HuH-7.5 (cell line): ENCODE data around the gene MCRIP1.

ENCODE experiments used
- DNase-seq: peaks from one replicate; pipeline ENCODE4 v3.0.0; 2011; ENCODE audit warnings: low spot score

The MCRIP1 gene

DNA sequence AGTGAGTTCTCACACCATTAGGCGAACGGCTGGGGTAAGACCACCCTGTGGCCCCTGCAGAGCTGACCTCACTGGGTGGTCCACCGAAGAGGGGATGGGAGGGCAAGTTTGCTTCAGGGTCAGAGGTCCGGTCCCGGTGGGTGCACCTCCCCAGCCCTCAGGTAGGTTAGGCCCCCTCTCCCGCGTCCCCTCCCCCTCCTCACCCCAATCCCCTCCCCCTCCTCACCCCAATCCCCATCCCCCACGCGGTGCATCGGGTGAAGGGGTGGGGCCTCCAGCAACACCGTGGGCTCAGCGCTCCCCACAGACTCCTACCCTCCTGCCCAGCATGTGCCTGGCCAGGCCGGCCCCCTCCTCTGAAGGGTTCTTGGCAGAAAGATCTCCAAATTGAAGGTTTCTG, 13.4 kb downstream of the MCRIP1 start:
- no peak for DNase-seq

DNA sequence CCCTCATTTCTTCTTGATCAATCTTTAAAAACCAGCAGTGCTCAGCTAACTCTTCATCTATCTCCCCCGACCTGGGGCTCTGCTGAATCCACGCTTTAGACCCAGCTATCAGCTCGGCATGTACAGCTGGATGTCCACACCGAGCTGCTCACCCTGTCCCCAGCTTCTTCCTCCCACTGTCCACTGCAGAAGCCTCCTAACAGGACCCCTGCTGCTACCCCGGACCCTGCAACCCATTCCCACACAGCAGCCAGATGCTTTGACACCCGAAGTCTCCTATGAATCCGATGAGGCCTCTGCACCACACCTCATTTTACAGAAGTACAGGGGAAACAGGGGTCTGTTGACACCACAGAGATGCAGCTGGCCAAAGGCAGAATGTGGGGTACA, 15.3 kb downstream of the MCRIP1 start:
- DNase-seq, result no peak

GRCh38 chr17:81815646-81815986, 17.5 kb downstream of the MCRIP1 start:
- DNase-seq, result no peak

DNA sequence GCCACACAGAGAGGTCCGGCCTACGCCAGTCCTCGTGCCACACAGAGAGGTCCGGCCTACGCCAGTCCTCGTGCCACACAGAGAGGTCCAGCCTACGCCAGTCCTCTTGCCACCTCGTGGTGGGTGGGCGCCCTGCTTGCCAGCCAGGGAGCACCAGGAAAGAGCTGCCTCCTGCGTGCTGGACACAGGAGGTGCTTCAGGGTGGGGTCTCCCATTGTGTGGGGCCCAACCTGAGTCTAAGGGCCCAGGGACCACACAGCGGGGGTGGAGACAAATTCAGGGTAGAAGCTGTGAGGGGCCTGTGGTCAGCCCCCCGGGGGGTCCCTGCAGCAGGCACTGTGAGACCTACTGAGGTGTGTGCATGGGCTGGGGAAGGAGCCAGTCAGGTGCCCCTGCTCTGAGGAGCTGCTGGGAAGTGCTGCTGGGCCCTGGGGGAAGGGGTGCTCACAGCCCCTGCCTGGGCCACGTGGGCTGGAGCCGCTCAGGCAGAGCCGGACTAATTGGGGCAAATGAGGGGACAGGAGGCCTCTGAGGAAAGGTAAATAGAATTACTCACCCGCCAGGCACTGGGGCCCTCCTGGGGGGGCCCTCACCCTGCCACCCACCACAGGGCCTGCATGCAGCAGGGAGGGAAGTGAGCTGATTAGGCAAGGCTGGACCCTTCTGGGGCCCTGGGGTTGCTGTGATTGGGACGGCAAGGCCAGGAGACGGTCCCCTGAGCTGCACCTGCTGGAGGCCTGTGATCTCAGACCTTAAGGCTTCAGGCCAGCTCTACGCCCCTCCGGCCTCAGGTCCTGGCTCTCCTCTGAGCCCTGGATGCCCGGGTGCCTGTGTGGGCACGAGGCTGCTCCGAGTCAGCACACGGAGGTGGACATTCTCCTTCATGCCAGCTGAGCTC, 18.1 kb downstream of the MCRIP1 start:
- peak; percentile 54 for DNase-seq

GRCh38 chr17:81813861-81814683, 19.0 kb downstream of the MCRIP1 start:
- no peak for DNase-seq

DNA sequence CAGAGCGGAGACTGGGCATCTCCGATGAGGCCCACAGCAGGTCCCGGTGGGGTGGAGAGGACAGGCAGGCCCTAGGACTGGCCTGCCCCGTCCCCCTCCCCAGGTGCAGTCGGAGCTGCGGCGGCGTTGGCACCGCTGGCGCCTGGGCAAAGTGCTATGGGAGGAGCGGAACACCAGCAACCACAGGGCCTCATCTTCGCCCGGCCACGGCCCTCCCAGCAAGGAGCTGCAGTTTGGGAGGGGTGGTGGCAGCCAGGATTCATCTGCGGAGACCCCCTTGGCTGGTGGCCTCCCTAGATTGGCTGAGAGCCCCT, 19.8 kb downstream of the MCRIP1 start:
- no peak for DNase-seq

DNA sequence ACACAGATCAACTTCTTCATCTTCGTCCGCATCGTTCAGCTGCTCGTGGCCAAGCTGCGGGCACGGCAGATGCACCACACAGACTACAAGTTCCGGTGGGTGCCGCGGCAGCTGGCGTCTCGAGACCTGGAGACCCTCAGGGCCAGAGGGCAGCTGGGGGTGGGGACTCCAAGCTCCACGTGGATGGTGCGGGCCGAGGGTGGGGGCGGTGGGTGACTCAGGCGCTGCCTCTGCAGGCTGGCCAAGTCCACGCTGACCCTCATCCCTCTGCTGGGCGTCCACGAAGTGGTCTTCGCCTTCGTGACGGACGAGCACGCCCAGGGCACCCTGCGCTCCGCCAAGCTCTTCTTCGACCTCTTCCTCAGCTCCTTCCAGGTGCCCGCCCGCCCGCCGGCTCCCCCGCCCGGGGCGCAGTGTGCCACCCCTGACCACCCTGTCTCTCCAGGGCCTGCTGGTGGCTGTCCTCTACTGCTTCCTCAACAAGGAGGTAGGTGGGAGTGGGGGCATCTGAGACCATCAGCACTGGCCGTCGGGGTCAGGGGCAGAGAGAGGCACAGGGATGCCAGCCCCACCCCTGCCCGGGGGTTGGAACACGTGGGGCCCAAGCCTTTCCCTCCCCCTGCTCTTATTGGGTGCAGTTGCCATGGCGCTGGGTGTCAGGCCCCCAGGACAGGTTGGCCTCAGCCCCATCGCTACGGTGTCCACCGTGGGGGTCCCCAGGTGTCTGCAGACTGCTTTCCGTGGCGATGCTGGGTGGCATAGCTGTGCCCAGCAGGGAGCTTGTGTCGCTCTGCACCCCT, 20.3 kb downstream of the MCRIP1 start:
- no peak for DNase-seq

DNA sequence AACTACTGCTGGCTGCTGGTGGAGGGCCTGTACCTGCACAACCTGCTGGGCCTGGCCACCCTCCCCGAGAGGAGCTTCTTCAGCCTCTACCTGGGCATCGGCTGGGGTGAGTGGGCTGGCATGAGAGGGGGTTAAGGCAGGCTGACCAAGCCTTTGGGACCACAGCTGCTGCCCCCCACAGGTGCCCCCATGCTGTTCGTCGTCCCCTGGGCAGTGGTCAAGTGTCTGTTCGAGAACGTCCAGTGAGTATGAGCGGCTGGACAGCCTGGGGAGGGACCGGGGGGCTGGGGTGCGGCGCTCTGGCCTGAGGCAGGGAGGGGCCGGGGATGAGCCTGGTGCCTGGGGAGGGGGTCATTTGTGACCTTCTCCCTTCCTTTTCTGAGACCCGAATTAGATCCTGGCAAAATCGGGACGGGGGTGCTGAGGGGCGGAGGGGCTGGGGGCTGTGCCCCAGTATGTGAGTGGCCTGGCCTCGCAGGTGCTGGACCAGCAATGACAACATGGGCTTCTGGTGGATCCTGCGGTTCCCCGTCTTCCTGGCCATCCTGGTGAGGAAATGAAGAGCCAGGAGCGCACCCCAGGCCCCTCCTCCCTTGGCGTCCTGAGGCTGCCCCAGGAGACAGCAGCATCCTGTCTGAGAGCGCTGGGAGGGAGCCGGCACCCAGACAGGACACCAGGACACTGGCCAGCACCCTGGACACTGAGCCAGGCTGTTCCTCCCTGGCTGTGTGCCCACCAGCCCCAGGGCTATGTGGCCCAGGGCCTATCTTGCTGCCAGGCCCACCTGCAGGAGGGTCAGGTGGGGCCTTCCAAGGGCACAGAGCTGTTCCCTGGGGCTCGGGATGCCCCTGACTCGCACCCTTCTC, 21.2 kb downstream of the MCRIP1 start:
- no peak for DNase-seq

DNA sequence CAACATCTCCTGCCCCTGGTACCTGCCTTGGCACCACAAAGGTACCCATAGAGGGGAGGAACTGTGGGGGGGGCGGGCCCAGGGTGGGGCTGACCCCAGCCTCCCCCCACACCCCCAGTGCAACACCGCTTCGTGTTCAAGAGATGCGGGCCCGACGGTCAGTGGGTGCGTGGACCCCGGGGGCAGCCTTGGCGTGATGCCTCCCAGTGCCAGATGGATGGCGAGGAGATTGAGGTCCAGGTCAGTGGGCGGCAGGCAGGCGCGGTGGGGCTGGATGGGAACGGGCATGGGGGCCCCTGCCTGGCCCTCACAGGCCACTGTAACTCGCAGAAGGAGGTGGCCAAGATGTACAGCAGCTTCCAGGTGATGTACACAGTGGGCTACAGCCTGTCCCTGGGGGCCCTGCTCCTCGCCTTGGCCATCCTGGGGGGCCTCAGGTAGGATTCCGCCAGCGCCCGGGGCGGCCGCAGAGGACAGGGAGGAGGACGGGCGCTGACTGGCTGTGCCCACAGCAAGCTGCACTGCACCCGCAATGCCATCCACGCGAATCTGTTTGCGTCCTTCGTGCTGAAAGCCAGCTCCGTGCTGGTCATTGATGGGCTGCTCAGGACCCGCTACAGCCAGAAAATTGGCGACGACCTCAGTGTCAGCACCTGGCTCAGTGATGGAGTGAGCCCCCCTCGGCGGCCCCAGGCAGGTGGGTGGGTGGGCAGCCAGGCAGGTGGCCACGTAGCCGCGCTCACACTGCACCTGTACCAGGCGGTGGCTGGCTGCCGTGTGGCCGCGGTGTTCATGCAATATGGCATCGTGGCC, 22.0 kb downstream of the MCRIP1 start:
- DNase-seq, result no peak

GRCh38 chr17:81810476-81810875, 22.6 kb downstream of the MCRIP1 start:
- DNase-seq, result no peak

- no peak for DNase-seq
Measured at GRCh38 chr17:81809556-81809998, 23.5 kb downstream of the MCRIP1 start.

- DNase-seq, result no peak
Measured at GRCh38 chr17:81808778-81809555, 24.1 kb downstream of the MCRIP1 start.

GRCh38 chr17:81807839-81808238, 25.3 kb downstream of the MCRIP1 start:
- DNase-seq, result no peak

- DNase-seq, result no peak
Measured at GRCh38 chr17:81807210-81807719, 25.8 kb downstream of the MCRIP1 start.

DNA sequence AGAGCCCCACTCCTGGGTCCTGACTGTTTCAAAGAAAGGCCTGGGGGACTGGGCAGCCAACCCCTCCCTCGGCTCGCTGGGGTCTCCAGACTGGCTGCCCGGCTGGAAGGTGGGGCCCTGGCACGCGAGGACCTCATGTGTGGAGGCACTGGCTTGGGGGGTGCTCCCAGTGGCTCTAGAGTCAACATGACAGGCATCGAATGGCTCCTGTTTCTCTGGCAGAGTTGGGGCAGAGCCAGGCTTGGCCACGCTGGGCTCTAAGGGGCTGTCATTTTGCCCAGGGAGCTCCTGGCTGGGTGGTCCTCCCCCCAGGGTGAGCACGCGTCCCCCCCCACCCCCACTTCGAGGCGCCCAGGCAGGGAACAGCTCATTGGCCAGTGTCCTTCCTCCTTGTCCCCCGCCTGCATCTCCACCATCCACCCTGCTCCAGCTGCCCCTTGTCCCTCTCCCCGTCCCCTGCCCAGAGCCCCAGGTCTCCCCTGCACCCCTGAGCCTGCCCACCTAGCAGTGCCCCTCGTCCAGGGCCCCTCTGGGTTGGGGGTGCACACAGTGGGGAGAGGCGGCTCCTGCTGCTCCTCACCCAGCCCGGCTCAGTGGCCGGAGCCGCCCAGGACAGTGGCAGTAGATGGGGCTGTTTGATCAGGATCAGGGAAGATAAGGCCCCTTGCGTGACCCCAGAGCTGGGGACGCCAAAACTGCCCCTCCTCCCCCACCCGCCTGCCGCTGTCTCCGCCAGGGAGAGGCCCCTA, 26.5 kb downstream of the MCRIP1 start:
- no peak for DNase-seq

- no peak for DNase-seq
Measured at GRCh38 chr17:81805707-81806460, 27.2 kb downstream of the MCRIP1 start.

- peak; percentile 55 for DNase-seq
Measured at GRCh38 chr17:81804559-81805399, 28.3 kb downstream of the MCRIP1 start.
